Measurements from ENCODE around the gene ABHD6.
"Not testable (repeated sequence)": the region's sequence is repeated elsewhere in the genome, so short reads cannot be mapped to it uniquely, and the experiment has no call there.

Gene ABHD6

GRCh38 chr3:58324391-58325390 is 87.1 kb downstream of the ABHD6 start:
- DNase-seq: no peak

DNA sequence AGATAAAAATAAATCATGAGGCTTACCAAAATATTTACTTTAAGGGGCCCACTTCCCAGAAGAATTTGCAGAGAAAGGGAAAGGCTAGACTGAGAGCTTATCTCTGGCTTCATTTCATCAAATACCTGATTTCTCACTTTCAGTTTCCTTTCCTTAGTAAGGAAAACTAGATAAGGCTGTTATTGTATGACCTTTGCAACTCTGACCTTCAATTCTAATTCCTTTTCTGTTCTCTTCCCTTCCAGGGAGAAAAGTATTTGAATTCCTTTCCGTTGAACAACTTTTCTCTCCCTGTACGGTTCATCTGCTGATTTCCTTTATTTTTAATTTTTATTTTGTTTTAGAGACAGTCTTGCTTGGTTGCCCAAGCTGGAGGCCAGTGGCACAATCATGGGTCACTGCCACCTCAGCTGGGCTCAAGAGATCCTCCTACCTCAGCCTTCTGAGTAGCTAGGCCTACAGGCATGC is 88.0 kb downstream of the ABHD6 start:
- no peak for DNase-seq

DNA sequence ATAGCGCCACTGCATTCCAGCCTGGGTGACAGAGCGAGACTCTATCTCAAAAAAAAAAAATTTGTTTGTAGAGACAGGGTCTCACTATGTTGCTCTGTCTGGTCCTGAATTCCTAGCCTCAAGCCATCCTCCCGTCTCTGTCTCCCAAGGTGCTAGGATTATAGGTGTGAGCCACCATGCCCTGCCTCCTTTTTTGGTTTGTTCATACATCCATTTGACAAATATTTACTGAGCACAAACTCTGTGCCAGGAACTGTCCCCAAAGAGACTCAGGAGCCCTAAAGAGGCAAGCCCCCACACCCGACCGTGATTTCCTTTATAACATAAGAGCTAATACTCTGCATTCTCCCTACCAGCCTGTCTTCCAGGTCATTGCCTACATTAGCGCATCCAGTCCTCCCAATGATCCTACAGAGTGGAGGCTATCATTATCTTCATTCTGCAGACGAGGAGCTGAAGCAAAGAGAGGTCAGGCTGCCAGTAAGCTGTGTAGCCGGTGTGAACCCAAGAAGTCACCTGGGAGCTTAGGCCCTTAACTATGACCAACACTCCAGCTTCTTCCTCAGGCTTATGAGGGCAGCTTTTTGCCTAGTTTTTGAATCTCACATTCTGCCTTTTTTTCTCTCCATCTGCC is 88.8 kb downstream of the ABHD6 start:
- DNase-seq: no peak

DNA sequence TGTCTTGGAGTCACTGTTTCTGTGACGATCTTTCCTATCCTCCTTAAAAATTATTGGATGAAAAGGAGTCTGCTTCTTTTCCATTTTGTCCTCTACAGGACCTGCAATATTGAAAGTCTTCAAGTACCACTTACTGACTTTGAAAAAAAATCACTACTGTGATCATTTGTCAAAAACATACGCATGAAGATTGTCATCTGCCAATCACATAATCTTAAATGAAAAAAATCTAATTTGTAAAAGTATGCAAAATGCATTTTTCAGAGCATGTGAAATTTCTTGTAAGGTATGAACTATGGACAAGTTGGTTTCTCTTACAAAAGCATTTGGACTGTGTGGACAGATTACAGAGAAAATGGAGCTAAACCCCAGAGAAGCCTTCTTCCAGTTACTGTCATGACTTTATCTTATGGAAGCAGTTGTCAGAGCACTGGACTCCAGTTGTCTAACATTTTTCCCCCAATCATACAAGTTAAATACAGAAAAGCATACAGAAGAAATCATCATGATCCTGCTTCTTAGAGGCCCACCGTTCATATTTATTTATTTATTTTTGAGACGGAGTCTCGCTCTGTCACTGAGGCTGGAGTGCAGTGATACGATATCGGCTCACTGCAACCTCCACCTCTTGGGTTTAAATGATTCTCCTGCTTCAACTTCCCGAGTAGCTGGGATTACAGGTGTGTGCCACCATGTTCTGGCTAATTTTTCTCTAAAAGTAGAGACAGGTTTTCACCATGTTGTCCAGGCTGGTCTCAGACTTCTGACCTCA is 91.7 kb downstream of the ABHD6 start:
- DNase-seq: no peak

- DNase-seq: no peak
These were observed 92.4 kb downstream of the ABHD6 start for GRCh38 chr3:58329922-58330413.

GRCh38 chr3:58331593-58332152 is 94.1 kb downstream of the ABHD6 start:
- DNase-seq: no peak

DNA sequence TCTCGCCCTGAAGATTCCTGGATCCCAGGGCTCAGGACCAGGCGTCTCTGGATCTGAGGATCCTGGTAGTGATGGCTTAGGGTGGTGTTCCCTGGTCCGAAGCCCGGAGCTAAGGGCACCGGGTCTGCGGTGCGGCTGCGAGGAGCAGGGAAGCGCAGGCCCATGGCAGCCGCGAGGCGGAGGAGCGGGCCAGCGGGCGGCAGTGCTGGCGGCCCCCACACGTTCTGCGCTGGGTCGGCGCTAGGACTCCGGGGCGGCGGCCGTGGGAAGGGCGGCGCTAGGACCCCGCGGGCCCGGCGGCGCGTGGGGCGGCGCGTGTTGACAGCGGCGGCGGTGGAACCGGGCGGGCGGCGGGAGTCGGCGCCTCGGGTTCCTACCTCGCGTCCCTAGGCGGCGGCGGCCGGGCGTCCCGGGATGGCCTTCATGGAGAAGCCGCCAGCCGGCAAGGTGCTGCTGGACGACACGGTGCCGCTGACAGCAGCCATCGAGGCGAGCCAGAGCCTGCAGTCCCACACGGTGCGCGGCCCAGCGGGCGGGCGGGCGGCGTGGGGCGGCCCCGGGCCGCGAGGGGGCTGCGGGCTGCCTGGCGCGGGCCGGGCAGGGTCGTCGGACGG is 95.1 kb downstream of the ABHD6 start, which contains the start of gene PXK:
PXK (plus strand) TSS at position 318 of the 614 bp plus-strand sequence; CDS start at position 415, 97 bp downstream.
- DNase-seq: peak; percentile 28

DNA sequence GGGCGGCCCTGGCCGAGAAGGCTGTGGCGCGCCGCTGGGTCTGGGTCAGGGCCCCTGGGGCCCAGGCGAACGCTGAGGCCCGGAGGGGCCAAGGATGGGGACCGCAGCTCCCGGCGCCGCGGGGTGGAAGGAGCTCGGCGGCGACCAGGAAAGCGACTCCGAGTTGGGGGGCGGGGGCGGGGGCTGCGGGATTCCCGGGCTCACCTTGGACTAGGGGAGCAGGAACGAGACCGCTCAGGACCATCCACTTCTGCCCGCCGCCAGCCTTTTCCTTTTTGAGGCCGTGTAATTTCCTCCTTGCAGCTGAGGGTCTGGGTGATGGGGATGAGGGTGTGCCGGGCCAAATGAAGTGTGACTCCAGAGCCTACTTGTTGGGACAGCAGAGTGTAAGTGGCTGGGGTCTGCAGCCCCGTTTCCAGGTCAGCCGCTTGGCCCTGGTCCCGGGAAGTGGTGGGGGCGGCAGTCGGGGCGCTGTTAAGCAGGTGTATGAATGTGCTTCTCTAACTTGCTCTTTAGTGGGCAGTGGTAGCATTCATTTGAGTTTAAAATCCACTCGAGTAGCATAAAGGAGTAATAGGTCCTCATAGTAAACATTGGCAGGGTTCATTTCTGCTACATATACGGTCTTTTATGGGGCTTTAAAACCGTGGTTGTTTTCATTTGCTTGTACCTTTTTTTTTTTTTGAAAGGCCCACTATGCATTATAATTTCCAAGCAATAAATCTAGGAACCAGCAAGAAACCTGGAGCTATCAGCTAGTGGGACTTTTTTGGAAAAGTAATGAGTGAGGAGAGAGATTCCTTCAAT is 95.8 kb downstream of the ABHD6 start:
- DNase-seq: peak; percentile 38

- DNase-seq: no peak
These were observed 96.4 kb downstream of the ABHD6 start for GRCh38 chr3:58334013-58334321.

DNA sequence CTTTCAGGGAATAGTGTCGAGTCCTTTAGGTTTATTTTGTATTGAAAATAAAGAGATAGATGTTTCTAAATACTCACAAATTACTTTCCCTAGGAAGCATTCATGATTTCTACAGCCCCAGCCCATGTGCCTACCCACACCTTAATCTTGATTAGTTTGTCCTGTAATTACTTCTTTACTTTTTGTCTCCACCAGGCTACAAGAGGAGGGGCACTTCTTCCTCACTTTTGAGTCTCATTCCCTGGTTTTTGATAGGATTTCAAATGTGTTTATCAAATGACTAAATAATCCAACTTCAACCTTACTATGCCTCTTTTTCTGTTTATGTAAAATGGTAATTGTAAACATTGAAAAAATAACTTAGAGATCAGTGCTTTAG is 96.9 kb downstream of the ABHD6 start:
- DNase-seq: no peak

DNA sequence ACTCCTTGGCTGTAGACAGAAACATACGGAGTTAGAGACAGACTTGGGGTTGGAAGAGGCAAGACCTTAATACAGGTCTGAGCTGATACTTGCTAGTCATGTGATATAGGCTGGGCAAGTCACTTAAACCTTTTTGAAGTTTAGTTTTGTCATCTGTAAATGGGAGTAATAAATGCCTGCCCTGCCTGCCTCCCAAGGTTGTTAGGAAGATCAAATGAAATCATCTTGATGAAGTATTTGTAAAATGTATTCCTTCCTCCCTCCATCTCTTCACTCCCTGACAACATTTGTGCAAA is 98.0 kb downstream of the ABHD6 start:
- DNase-seq: no peak

GRCh38 chr3:58336135-58336882 is 98.7 kb downstream of the ABHD6 start:
- no peak for DNase-seq

GRCh38 chr3:58337190-58337589 is 99.6 kb downstream of the ABHD6 start:
- DNase-seq: no peak

DNA sequence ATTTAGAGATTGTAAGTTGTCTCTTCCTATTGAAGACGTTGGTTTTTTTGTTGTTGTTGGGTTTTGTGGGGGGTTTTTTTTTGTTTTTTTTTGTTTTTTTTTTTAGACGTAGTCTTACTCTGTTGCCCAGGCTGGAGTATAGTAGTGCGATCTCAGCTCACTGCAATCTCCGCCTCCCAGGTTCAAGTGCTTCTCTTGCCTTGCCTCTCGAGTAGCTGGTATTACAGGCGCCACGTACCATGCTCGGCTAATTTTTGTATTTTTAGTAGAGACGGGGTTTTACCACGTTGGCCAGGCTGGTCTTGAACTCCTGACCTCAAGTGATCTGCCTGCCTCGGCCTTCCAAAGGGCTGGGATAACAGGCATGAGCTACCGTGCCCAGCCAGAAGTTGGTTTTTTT is 101.6 kb downstream of the ABHD6 start:
- not testable (repeated sequence) for DNase-seq

- no peak for DNase-seq
These were observed 103.1 kb downstream of the ABHD6 start for GRCh38 chr3:58340594-58341244.

- no peak for DNase-seq
These were observed 103.8 kb downstream of the ABHD6 start for GRCh38 chr3:58341376-58341775.

DNA sequence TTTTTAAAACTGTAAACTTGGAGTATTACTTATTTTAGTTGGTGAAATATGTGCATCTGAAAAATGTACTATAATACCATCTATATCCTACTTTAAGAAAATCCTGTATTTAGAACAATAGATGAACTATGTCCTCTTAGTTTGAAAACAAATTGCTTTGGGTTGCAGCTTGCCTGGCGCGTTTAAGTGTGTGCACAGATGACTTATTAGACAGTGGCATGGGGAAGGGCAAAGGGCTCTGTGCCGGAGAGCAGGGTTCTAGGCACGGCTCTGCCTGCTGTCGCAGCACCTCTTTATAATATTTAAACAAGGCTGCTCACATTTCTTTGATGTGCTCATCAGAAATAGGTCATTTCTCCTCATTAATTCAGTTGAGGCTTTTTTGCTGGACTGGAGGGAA is 105.1 kb downstream of the ABHD6 start:
- DNase-seq: no peak
